ENCODE data around the gene CASK. TPM values are rescaled to one million over a fixed set of nuclear protein-coding genes. Genes with fewer than 3 reads are reported as not detected.
"Not testable (repeated sequence)": the region's sequence is repeated elsewhere in the genome, so short reads cannot be mapped to it uniquely, and the experiment has no call there.

Gene CASK
- total and polyA plus RNA-seq, 5 donors from 2014 or later: 8.4 to 168 (median 20.2) TPM

DNA sequence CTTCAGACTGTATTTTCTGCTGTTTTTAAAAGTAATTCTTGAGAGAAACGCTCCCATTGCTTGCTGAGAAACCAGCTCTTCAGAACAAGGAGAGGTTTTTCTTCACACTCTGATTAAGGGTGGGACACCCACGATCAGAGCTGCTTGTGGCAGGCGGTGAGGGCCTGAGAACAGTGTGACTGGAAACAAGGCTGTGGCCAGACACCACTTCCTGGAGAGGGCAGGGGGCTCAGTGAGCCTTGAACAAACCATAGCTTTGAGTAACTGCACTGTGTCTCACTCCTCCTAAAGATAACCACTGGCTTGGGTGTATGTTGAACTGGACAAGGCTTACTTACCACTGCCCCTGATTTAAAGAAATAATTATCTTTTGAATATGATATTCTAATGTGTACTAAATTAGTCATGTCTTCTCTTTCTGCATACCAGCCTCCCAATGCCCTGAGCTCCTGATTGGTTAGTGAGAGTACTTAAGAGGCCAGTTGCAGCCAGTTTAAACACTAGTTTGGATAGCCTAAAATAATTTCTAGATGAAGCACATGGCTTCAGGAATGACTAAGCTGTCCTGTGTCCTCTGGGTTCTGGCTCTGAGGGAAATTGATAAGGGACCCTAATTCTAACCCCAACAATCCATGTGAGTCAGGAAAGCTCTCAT is 203.1 kb downstream of the CASK start:
- Histone ChIP-seq H3K27me3 (ENCODE audit: control insufficient read depth, insufficient read depth, low read length) (no peaks in the 10 kb centered on the region), H3K27ac (ENCODE audit: insufficient read depth, low read length, poor library complexity, severe bottlenecking) (no peak overlapping the region), H3K9me3 (ENCODE audit: control insufficient read depth in 2 of 2, low read length in 2 of 2) (peaks cover 2 to 12% of the 10 kb centered on the region in 2 experiments), H3K4me3 (ENCODE audit: low read depth, low read length) (no peak overlapping the region), H3K36me3 (ENCODE audit: control insufficient read depth, insufficient read depth, low read length) (peaks cover 18% of the 10 kb centered on the region), H3K4me1 (ENCODE audit: control insufficient read depth, insufficient read depth, low read length, poor library complexity, severe bottlenecking) (peaks cover 7% of the 10 kb centered on the region)
- peaks cover 43% of the 10 kb centered on the region for H3K36me3 Mint-ChIP-seq
- H3K27me3 Mint-ChIP-seq: peaks cover 4% of the 10 kb centered on the region
- DNase-seq (peak in 2 of 3 donors; percentile 9 to 52), ATAC-seq (ENCODE audit: low read depth in 2 of 2) (peak; percentile 61 to 66)
- no peak overlapping the region for H3K27ac Mint-ChIP-seq
- H3K4me1 Mint-ChIP-seq: peaks cover 8 to 51% (median 34%) of the 10 kb centered on the region in 4 donors
- no peak overlapping the region for H3K4me3 Mint-ChIP-seq
- H3K9me3 Mint-ChIP-seq: peaks cover 0 to 22% (median 3%) of the 10 kb centered on the region in 7 donors

GRCh38 chrX:41719610-41720009 is 203.7 kb downstream of the CASK start:
- H3K4me3 ChIP-seq (ENCODE audit: low read depth, low read length); DNase-seq; H3K27ac ChIP-seq (ENCODE audit: insufficient read depth, low read length, poor library complexity, severe bottlenecking); H3K4me1 ChIP-seq (ENCODE audit: control insufficient read depth, insufficient read depth, low read length, poor library complexity, severe bottlenecking); H3K27me3 ChIP-seq (ENCODE audit: control insufficient read depth, insufficient read depth, low read length); H3K4me3 Mint-ChIP-seq; H3K27me3 Mint-ChIP-seq; ATAC-seq (ENCODE audit: low read depth in 2 of 2); H3K27ac Mint-ChIP-seq: not testable (repeated sequence)
- H3K36me3 ChIP-seq (ENCODE audit: control insufficient read depth, insufficient read depth, low read length): peaks cover 18% of the 10 kb centered on the region
- Mint-ChIP-seq H3K9me3 (peaks cover 0 to 22% (median 3%) of the 10 kb centered on the region in 7 donors), H3K36me3 (peaks cover 43% of the 10 kb centered on the region), H3K4me1 (peaks cover 8 to 51% (median 33%) of the 10 kb centered on the region in 4 donors)
- H3K9me3 ChIP-seq (ENCODE audit: control insufficient read depth in 2 of 2, low read length in 2 of 2): peaks cover 2 to 12% of the 10 kb centered on the region in 2 experiments

- Histone ChIP-seq H3K27me3 (ENCODE audit: control insufficient read depth, insufficient read depth, low read length) (no peaks in the 10 kb centered on the region), H3K9me3 (ENCODE audit: control insufficient read depth in 2 of 2, low read length in 2 of 2) (peaks cover 2 to 12% of the 10 kb centered on the region in 2 experiments), H3K4me3 (ENCODE audit: low read depth, low read length) (no peak overlapping the region), H3K27ac (ENCODE audit: insufficient read depth, low read length, poor library complexity, severe bottlenecking) (no peak overlapping the region), H3K36me3 (ENCODE audit: control insufficient read depth, insufficient read depth, low read length) (peaks cover 18% of the 10 kb centered on the region), H3K4me1 (ENCODE audit: control insufficient read depth, insufficient read depth, low read length, poor library complexity, severe bottlenecking) (no peaks in the 10 kb centered on the region)
- Mint-ChIP-seq H3K36me3 (peaks cover 49% of the 10 kb centered on the region), H3K9me3 (peaks cover 0 to 22% (median 3%) of the 10 kb centered on the region in 7 donors), H3K27ac (no peak overlapping the region), H3K4me3 (no peak overlapping the region), H3K4me1 (peaks cover 4 to 52% (median 36%) of the 10 kb centered on the region in 4 donors), H3K27me3 (peaks cover 4% of the 10 kb centered on the region)
- ATAC-seq (ENCODE audit: low read depth in 2 of 2): no peak
- no peak for DNase-seq
Measured at GRCh38 chrX:41718481-41719235, 204.7 kb downstream of the CASK start.

GRCh38 chrX:41716767-41717473 is 206.4 kb downstream of the CASK start:
- Mint-ChIP-seq H3K36me3 (peaks cover 45% of the 10 kb centered on the region), H3K27me3 (peaks cover 4% of the 10 kb centered on the region), H3K9me3 (peaks cover 0 to 22% (median 3%) of the 10 kb centered on the region in 7 donors), H3K4me3 (peak overlapping the region in 2 of 4 donors; percentile 6 to 37), H3K27ac (peak overlapping the region in 1 of 3 donors; percentile 56), H3K4me1 (peaks cover 0 to 56% (median 35%) of the 10 kb centered on the region in 4 donors)
- H3K4me1 ChIP-seq (ENCODE audit: control insufficient read depth, insufficient read depth, low read length, poor library complexity, severe bottlenecking): no peaks in the 10 kb centered on the region
- DNase-seq (no peak), ATAC-seq (ENCODE audit: low read depth in 2 of 2) (no peak)
- H3K4me3 ChIP-seq (ENCODE audit: low read depth, low read length): no peak overlapping the region
- peaks cover 2 to 12% of the 10 kb centered on the region in 2 experiments for H3K9me3 ChIP-seq (ENCODE audit: control insufficient read depth in 2 of 2, low read length in 2 of 2)
- no peaks in the 10 kb centered on the region for H3K27me3 ChIP-seq (ENCODE audit: control insufficient read depth, insufficient read depth, low read length)
- no peak overlapping the region for H3K27ac ChIP-seq (ENCODE audit: insufficient read depth, low read length, poor library complexity, severe bottlenecking)
- H3K36me3 ChIP-seq (ENCODE audit: control insufficient read depth, insufficient read depth, low read length): peaks cover 16% of the 10 kb centered on the region

- Mint-ChIP-seq H3K27ac (peak overlapping the region in 1 of 3 donors; percentile 48), H3K36me3 (peaks cover 41% of the 10 kb centered on the region), H3K9me3 (peaks cover 0 to 22% (median 3%) of the 10 kb centered on the region in 7 donors), H3K27me3 (peaks cover 4% of the 10 kb centered on the region), H3K4me1 (peaks cover 0 to 49% (median 31%) of the 10 kb centered on the region in 4 donors), H3K4me3 (peak overlapping the region in 1 of 4 donors; percentile 37)
- Histone ChIP-seq H3K27ac (ENCODE audit: insufficient read depth, low read length, poor library complexity, severe bottlenecking) (no peak overlapping the region), H3K27me3 (ENCODE audit: control insufficient read depth, insufficient read depth, low read length) (no peaks in the 10 kb centered on the region), H3K36me3 (ENCODE audit: control insufficient read depth, insufficient read depth, low read length) (peaks cover 16% of the 10 kb centered on the region), H3K4me1 (ENCODE audit: control insufficient read depth, insufficient read depth, low read length, poor library complexity, severe bottlenecking) (no peaks in the 10 kb centered on the region), H3K4me3 (ENCODE audit: low read depth, low read length) (no peak overlapping the region), H3K9me3 (ENCODE audit: control insufficient read depth in 2 of 2, low read length in 2 of 2) (peaks cover 2 to 12% of the 10 kb centered on the region in 2 experiments)
- no peak for ATAC-seq (ENCODE audit: low read depth in 2 of 2)
- DNase-seq: no peak
Measured at GRCh38 chrX:41716222-41716621, 207.1 kb downstream of the CASK start.

DNA sequence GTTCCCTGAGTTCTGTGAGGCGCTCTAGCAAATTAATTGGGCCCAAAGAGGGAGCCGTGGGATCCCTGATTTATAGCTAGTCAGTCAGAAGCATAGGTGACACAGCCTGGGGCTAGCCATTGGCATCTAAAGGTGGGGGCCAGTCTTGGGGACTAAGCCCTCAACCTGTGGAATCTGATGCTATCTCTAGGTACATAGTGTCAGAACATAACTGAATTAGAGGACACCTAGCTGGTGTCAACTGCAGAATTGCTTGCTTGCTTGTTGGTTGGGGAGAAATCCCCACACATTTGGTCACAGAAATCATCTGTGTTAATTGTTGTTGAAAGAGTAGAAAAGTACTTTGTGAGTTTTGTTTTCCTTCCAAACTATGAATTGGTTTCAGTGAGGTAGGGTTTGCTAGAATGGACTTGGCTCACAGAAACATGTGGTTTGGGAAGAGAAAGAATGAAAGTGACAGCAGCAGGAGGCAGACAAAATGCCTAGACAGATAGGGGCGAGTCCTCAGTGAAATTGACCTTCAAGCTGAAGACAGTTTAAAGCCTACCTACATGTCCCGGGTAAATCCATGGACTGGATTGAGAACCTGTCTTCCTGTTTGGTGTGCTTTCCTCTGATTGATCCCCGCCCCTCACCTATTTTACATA is 212.2 kb downstream of the CASK start:
- H3K4me1 Mint-ChIP-seq: peaks cover 0 to 56% (median 37%) of the 10 kb centered on the region in 4 donors
- no peaks in the 10 kb centered on the region for H3K9me3 Mint-ChIP-seq
- no peak overlapping the region for H3K4me3 ChIP-seq (ENCODE audit: low read depth, low read length)
- no peak overlapping the region for H3K27ac ChIP-seq (ENCODE audit: insufficient read depth, low read length, poor library complexity, severe bottlenecking)
- H3K27me3 Mint-ChIP-seq: peaks cover 4% of the 10 kb centered on the region
- H3K4me3 Mint-ChIP-seq: no peak overlapping the region
- peaks cover 12% of the 10 kb centered on the region for H3K36me3 Mint-ChIP-seq
- H3K27me3 ChIP-seq (ENCODE audit: control insufficient read depth, insufficient read depth, low read length): no peaks in the 10 kb centered on the region
- ATAC-seq (ENCODE audit: low read depth in 2 of 2): no peak
- no peaks in the 10 kb centered on the region for H3K9me3 ChIP-seq (ENCODE audit: control insufficient read depth in 2 of 2, low read length in 2 of 2)
- no peak for DNase-seq
- H3K4me1 ChIP-seq (ENCODE audit: control insufficient read depth, insufficient read depth, low read length, poor library complexity, severe bottlenecking): no peaks in the 10 kb centered on the region
- no peak overlapping the region for H3K27ac Mint-ChIP-seq
- peaks cover 2% of the 10 kb centered on the region for H3K36me3 ChIP-seq (ENCODE audit: control insufficient read depth, insufficient read depth, low read length)

DNA sequence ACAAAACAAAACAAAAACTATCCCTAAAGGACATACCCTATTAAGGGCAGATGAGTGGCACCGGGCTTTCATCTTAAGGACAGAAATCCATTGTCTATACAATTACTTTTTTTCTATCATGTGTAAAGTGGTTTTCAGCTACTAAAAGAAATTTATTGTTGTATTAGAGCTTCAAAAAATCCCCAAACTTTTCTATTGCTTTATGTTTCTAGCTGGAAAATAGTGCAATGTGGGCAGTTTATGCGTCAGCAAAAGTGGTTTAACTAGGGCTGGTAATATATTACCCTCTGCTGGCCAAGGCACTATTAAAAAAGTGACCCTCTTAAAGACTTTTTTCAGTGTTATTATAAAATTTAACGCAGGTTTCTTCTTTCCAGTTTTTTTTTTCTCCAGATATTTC is 214.9 kb downstream of the CASK start:
- Mint-ChIP-seq H3K27ac (peak overlapping the region in 1 of 3 donors; percentile 53), H3K36me3 (peaks cover 5% of the 10 kb centered on the region), H3K4me3 (peak overlapping the region in 1 of 4 donors; percentile 15), H3K9me3 (no peaks in the 10 kb centered on the region), H3K27me3 (no peaks in the 10 kb centered on the region), H3K4me1 (peaks cover 5 to 58% (median 40%) of the 10 kb centered on the region in 4 donors)
- H3K27ac ChIP-seq (ENCODE audit: insufficient read depth, low read length, poor library complexity, severe bottlenecking): no peak overlapping the region
- H3K36me3 ChIP-seq (ENCODE audit: control insufficient read depth, insufficient read depth, low read length): peaks cover 2% of the 10 kb centered on the region
- H3K4me1 ChIP-seq (ENCODE audit: control insufficient read depth, insufficient read depth, low read length, poor library complexity, severe bottlenecking): no peaks in the 10 kb centered on the region
- DNase-seq: no peak
- no peaks in the 10 kb centered on the region for H3K27me3 ChIP-seq (ENCODE audit: control insufficient read depth, insufficient read depth, low read length)
- no peaks in the 10 kb centered on the region for H3K9me3 ChIP-seq (ENCODE audit: control insufficient read depth in 2 of 2, low read length in 2 of 2)
- H3K4me3 ChIP-seq (ENCODE audit: low read depth, low read length): no peak overlapping the region
- no peak for ATAC-seq (ENCODE audit: low read depth in 2 of 2)

All from CD4-positive, CD25-positive, alpha-beta regulatory T cell (primary cell).